Measurements from ENCODE around the gene HMGCS2.

HMGCS2 gene

DNA sequence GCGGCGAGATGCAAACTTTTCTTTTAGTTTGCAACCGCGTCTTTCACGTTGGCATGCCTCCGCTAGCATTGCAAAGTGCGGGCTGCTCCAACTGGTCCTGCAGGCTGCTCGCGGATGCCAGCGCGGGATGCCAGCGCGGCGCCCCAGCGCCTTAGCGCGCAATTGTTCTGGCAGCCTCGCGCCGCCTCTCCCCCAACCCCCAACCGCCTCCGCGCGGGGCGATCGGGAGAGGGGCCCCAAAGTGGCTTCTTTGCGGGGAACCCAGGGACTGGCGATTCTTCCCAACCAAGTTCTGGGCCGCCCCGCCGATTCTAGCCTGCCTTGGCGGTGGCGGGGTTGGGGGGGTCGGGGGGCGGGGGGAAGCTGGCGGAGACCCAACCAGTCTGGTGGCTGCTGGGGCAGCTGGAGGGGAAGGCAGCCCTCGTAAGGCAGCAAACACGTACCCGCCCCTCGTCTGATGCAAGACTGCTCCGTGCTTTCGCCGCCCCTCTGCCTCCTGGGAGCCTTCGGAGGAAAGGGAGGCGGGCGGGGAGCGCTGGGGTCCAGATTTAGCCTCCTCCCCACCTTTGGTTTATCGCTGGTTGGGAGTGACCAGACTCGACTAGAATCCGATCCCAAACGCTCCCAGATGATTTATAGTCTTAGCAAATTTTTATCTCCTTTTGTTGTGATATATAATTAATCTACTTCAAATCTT, 56.2 kb downstream of the HMGCS2 start:
- peak overlapping the region; percentile 76 for H3K4me3 ChIP-seq (ENCODE audit: low read depth, low read length)
- POLR2A ChIA-PET: interaction anchor here (0.6 to 2.2 kb wide), 18 partner anchors 7 to 323 kb away, joined by 3 to 23 read pairs (median 4); partner anchors contain the start of gene ZNF697
- H3K27ac ChIP-seq (ENCODE audit: extremely low read depth, low read depth, low read length): peak overlapping the region; percentile 90
- no peaks in the 10 kb centered on the region for H3K36me3 ChIP-seq (ENCODE audit: control insufficient read depth in 2 of 2, insufficient read depth in 1 of 2, low read length in 2 of 2)
- H3K4me1 ChIP-seq (ENCODE audit: control insufficient read depth, insufficient read depth, low read length): peaks cover 15% of the 10 kb centered on the region
- no peaks in the 10 kb centered on the region for H3K9me3 ChIP-seq (ENCODE audit: control insufficient read depth, insufficient read depth, low read depth, low read length)
- CTCF ChIA-PET: interaction anchor here (0.6 to 1.4 kb wide), 4 partner anchors 15 to 178 kb away, joined by 3 to 17 read pairs (median 4); no protein-coding TSS in a partner anchor
- TF ChIP-seq ZNF473 (tag by site-specific recombination; IDR thresholded peaks at IDR 0.05) (no peak), IKZF3 (tag by site-specific recombination; IDR thresholded peaks at IDR 0.05) (peak; percentile 92), SP3 (tag by site-specific recombination; IDR thresholded peaks at IDR 0.05) (peak; percentile 59), ZFP3 (tag by site-specific recombination; IDR thresholded peaks at IDR 0.05; ENCODE audit: low read depth) (no peak), ZNF76 (tag by site-specific recombination; IDR thresholded peaks at IDR 0.05; ENCODE audit: borderline replicate concordance, low read depth) (0 out of 2 replicates have a peak, but pooled peaks have one; percentile 8), ZNF202 (tag by site-specific recombination; IDR thresholded peaks at IDR 0.05; ENCODE audit: borderline replicate concordance) (no peak), ZBTB1 (tag by site-specific recombination; IDR thresholded peaks at IDR 0.05) (no peak), ZNF843 (tag by site-specific recombination; IDR thresholded peaks at IDR 0.05) (no peak), ZSCAN23 (tag by site-specific recombination; IDR thresholded peaks at IDR 0.05) (no peak), ZNF404 (tag by site-specific recombination; IDR thresholded peaks at IDR 0.05) (no peak), ZNF132 (tag by site-specific recombination; IDR thresholded peaks at IDR 0.05; ENCODE audit: borderline replicate concordance) (no peak), ZNF19 (tag by site-specific recombination; IDR thresholded peaks at IDR 0.05; ENCODE audit: low read depth) (no peak), ZNF501 (tag by site-specific recombination; IDR thresholded peaks at IDR 0.05) (no peak; the same call in 1 of the 2 replicates), ZNF146 (tag by site-specific recombination; IDR thresholded peaks at IDR 0.05) (no peak), ZBTB21 (tag by site-specific recombination; IDR thresholded peaks at IDR 0.05) (no peak), ZNF416 (tag by site-specific recombination; IDR thresholded peaks at IDR 0.05) (no peak), BCL11A (tag by site-specific recombination; IDR thresholded peaks at IDR 0.05; ENCODE audit: low read depth) (no peak), ZBTB17 (tag by site-specific recombination; IDR thresholded peaks at IDR 0.05) (no peak), ZNF521 (tag by site-specific recombination; IDR thresholded peaks at IDR 0.05) (no peak), ZNF530 (tag by site-specific recombination; IDR thresholded peaks at IDR 0.05; ENCODE audit: low read depth) (no peak), ZNF184 (tag by site-specific recombination; IDR thresholded peaks at IDR 0.05) (no peak), KLF16 (tag by site-specific recombination; IDR thresholded peaks at IDR 0.05) (0 out of 2 replicates have a peak, but pooled peaks have one; percentile 9), ZBTB7A (tag by site-specific recombination; IDR thresholded peaks at IDR 0.05; ENCODE audit: low read depth) (no peak), ZBTB44 (tag by site-specific recombination; IDR thresholded peaks at IDR 0.05) (no peak), SP2 (tag by site-specific recombination; IDR thresholded peaks at IDR 0.05) (peak; percentile 82), ZNF558 (tag by site-specific recombination; IDR thresholded peaks at IDR 0.05) (no peak; the same call in 1 of the 2 replicates)
- TF ChIP-seq, protein P1, sequence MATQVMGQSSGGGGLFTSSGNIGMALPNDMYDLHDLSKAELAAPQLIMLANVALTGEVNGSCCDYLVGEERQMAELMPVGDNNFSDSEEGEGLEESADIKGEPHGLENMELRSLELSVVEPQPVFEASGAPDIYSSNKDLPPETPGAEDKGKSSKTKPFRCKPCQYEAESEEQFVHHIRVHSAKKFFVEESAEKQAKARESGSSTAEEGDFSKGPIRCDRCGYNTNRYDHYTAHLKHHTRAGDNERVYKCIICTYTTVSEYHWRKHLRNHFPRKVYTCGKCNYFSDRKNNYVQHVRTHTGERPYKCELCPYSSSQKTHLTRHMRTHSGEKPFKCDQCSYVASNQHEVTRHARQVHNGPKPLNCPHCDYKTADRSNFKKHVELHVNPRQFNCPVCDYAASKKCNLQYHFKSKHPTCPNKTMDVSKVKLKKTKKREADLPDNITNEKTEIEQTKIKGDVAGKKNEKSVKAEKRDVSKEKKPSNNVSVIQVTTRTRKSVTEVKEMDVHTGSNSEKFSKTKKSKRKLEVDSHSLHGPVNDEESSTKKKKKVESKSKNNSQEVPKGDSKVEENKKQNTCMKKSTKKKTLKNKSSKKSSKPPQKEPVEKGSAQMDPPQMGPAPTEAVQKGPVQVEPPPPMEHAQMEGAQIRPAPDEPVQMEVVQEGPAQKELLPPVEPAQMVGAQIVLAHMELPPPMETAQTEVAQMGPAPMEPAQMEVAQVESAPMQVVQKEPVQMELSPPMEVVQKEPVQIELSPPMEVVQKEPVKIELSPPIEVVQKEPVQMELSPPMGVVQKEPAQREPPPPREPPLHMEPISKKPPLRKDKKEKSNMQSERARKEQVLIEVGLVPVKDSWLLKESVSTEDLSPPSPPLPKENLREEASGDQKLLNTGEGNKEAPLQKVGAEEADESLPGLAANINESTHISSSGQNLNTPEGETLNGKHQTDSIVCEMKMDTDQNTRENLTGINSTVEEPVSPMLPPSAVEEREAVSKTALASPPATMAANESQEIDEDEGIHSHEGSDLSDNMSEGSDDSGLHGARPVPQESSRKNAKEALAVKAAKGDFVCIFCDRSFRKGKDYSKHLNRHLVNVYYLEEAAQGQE (tag by site-specific recombination; IDR thresholded peaks at IDR 0.05): no peak
- TF ChIP-seq, protein P2, sequence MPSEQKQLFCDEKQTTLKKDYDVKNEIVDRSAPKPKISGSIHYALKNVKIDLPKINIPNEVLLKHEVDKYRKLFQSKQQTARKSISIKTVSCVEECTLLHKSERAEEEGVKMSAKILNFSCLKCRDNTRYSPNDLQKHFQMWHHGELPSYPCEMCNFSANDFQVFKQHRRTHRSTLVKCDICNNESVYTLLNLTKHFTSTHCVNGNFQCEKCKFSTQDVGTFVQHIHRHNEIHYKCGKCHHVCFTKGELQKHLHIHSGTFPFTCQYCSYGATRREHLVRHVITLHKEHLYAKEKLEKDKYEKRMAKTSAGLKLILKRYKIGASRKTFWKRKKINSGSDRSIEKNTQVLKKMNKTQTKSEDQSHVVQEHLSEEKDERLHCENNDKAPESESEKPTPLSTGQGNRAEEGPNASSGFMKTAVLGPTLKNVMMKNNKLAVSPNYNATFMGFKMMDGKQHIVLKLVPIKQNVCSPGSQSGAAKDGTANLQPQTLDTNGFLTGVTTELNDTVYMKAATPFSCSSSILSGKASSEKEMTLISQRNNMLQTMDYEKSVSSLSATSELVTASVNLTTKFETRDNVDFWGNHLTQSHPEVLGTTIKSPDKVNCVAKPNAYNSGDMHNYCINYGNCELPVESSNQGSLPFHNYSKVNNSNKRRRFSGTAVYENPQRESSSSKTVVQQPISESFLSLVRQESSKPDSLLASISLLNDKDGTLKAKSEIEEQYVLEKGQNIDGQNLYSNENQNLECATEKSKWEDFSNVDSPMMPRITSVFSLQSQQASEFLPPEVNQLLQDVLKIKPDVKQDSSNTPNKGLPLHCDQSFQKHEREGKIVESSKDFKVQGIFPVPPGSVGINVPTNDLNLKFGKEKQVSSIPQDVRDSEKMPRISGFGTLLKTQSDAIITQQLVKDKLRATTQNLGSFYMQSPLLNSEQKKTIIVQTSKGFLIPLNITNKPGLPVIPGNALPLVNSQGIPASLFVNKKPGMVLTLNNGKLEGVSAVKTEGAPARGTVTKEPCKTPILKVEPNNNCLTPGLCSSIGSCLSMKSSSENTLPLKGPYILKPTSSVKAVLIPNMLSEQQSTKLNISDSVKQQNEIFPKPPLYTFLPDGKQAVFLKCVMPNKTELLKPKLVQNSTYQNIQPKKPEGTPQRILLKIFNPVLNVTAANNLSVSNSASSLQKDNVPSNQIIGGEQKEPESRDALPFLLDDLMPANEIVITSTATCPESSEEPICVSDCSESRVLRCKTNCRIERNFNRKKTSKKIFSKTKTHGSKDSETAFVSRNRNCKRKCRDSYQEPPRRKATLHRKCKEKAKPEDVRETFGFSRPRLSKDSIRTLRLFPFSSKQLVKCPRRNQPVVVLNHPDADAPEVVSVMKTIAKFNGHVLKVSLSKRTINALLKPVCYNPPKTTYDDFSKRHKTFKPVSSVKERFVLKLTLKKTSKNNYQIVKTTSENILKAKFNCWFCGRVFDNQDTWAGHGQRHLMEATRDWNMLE (tag by site-specific recombination; conservative IDR thresholded peaks at IDR 0.05; ENCODE audit: low read depth): 0 out of 2 replicates have a peak, but pooled peaks have one; percentile 13
